Measurements from ENCODE around the gene B3GNT7.
"Not testable (repeated sequence)": the region's sequence is repeated elsewhere in the genome, so short reads cannot be mapped to it uniquely, and the experiment has no call there.

Gene B3GNT7

DNA sequence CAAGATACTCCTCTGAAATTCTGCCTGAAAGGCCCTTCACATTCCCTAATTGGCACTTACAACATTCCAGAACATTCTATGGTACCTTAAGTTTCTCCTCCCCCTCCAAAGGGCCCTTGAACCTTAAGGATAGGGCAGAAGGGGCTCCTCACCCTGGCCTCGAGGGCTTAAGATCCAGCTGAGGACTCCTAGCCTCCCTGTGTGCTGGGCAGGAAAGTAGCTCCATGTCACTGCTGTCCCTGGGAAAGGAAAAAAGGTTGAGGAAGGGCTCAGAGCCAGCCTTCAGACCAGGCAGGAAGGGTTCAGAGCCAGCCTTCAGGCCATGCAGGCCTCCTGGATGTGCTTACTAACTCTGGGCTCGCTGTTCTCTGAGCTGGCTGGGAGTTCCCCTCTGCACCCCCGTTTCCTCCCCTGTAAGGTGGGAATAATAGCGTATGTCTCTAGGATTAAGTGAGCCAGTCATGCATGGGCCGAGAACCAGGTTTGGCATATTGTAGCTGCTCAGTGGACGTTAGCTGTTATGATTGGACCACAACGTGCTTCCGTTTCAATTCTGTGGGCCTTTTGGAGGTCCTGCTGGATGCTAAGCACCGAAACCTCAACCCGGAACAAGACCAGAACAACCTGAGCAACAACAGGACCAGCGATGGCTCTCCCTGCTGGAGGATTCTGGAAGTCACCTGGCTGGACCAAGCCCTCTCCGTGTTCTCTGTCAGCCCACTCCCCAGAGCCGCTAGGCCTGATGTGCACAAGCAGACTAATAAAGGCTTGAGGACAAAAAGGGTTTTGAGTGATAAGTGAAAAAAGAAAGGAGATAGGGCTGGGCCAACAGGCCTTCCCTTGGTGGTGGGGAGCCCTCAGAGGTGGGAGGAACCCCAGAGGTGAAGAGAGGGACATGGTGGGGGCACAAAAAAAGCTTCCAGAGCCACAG lies 1.0 kb upstream of the B3GNT7 start:
- Histone ChIP-seq H3K9me3 (ENCODE audit: low read length) (peaks cover 6% of the 10 kb centered on the region), H3K36me3 (ENCODE audit: insufficient read depth, low read length) (no peaks in the 10 kb centered on the region), H3K4me1 (ENCODE audit: insufficient read depth, low read length) (peaks cover 9% of the 10 kb centered on the region), H3K4me3 (ENCODE audit: low read length) (no peak overlapping the region), H2AFZ (ENCODE audit: low read depth, low read length) (no peak overlapping the region), H3K27me3 (ENCODE audit: insufficient read depth, low read length) (peaks cover 37% of the 10 kb centered on the region)

- peaks cover 36% of the 10 kb centered on the region for H3K27me3 ChIP-seq (ENCODE audit: insufficient read depth, low read length)
- H3K4me3 ChIP-seq (ENCODE audit: low read length): no peak overlapping the region
Observed at GRCh38 chr2:231396058-231396821, 730 bp downstream of the B3GNT7 start.

DNA sequence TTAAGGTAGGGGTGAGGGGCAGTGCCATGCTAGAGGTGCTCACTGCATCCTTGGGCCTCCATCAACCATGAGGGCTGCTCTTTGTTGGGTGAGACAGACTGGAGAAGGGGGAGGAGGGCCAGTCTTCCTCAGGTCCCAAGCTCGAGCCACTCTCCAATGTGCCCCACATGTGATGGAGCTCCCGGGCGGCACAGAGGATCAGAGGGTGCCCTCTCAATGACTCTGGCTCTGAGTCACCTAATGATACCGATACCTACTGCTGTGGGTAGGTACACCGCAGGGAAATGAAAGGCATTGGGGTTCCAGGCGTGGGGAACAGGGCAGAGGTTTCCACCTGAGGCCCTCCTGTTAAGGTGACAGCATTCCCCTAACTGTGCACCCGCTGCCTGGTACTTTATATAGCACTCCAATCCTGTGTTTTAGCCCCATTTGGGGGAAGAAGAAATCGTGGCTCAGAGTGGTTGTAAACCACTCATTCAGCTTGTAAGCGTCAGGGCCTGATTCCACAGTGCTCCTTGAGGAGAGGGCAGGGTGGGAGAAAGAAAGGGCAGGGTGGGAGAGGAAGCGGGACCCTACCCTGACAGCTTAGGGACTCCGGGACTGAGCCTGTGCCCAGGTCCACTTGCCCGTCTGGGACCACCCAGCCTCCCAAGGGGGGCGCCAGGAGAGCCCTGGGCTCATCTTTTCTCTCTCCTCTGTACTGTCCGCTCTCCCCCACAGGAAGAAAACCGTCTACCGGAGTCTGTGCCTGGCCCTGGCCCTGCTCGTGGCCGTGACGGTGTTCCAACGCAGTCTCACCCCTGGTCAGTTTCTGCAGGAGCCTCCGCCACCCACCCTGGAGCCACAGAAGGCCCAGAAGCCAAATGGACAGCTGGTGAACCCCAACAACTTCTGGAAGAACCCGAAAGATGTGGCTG lies 1.8 kb downstream of the B3GNT7 start:
- Histone ChIP-seq H3K36me3 (ENCODE audit: insufficient read depth, low read length) (no peaks in the 10 kb centered on the region), H3K9me3 (ENCODE audit: low read length) (peaks cover 6% of the 10 kb centered on the region), H2AFZ (ENCODE audit: low read depth, low read length) (no peak overlapping the region), H3K27me3 (ENCODE audit: insufficient read depth, low read length) (peaks cover 36% of the 10 kb centered on the region), H3K4me1 (ENCODE audit: insufficient read depth, low read length) (peaks cover 9% of the 10 kb centered on the region), H3K4me3 (ENCODE audit: low read length) (no peak overlapping the region)

More at GRCh38 chr2:231396058-231396821, 730 bp downstream of the B3GNT7 start:
- H3K4me1 ChIP-seq (ENCODE audit: insufficient read depth, low read length): peaks cover 9% of the 10 kb centered on the region
- no peaks in the 10 kb centered on the region for H3K36me3 ChIP-seq (ENCODE audit: insufficient read depth, low read length)
- no peak overlapping the region for H2AFZ ChIP-seq (ENCODE audit: low read depth, low read length)
- H3K9me3 ChIP-seq (ENCODE audit: low read length): peaks cover 6% of the 10 kb centered on the region

- Histone ChIP-seq H2AFZ (ENCODE audit: low read depth, low read length) (no peak overlapping the region), H3K36me3 (ENCODE audit: insufficient read depth, low read length) (no peaks in the 10 kb centered on the region), H3K4me1 (ENCODE audit: insufficient read depth, low read length) (peaks cover 7% of the 10 kb centered on the region), H3K27me3 (ENCODE audit: insufficient read depth, low read length) (peaks cover 36% of the 10 kb centered on the region), H3K9me3 (ENCODE audit: low read length) (peaks cover 6% of the 10 kb centered on the region), H3K4me3 (ENCODE audit: low read length) (no peak overlapping the region)
Observed at GRCh38 chr2:231397928-231398294, 2.4 kb downstream of the B3GNT7 start.

DNA sequence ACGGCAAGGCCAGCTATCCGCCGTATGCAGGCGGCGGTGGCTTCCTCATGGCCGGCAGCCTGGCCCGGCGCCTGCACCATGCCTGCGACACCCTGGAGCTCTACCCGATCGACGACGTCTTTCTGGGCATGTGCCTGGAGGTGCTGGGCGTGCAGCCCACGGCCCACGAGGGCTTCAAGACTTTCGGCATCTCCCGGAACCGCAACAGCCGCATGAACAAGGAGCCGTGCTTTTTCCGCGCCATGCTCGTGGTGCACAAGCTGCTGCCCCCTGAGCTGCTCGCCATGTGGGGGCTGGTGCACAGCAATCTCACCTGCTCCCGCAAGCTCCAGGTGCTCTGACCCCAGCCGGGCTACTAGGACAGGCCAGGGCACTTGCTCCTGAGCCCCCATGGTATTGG lies 3.1 kb downstream of the B3GNT7 start:
- Histone ChIP-seq H3K4me3 (ENCODE audit: low read length) (no peak overlapping the region), H3K9me3 (ENCODE audit: low read length) (peaks cover 6% of the 10 kb centered on the region), H3K27me3 (ENCODE audit: insufficient read depth, low read length) (peaks cover 34% of the 10 kb centered on the region), H2AFZ (ENCODE audit: low read depth, low read length) (no peak overlapping the region), H3K36me3 (ENCODE audit: insufficient read depth, low read length) (no peaks in the 10 kb centered on the region), H3K4me1 (ENCODE audit: insufficient read depth, low read length) (peaks cover under 1% of the 10 kb centered on the region)

- Histone ChIP-seq H2AFZ (ENCODE audit: low read depth, low read length) (no peak overlapping the region), H3K36me3 (ENCODE audit: insufficient read depth, low read length) (no peaks in the 10 kb centered on the region), H3K27me3 (ENCODE audit: insufficient read depth, low read length) (peaks cover 27% of the 10 kb centered on the region), H3K4me3 (ENCODE audit: low read length) (no peak overlapping the region), H3K4me1 (ENCODE audit: insufficient read depth, low read length) (no peaks in the 10 kb centered on the region), H3K9me3 (ENCODE audit: low read length) (peaks cover 6% of the 10 kb centered on the region)
Observed at GRCh38 chr2:231399046-231399852, 3.7 kb downstream of the B3GNT7 start.

GRCh38 chr2:231399853-231400680 lies 4.6 kb downstream of the B3GNT7 start:
- H3K4me1 ChIP-seq (ENCODE audit: insufficient read depth, low read length): no peaks in the 10 kb centered on the region
- peaks cover 6% of the 10 kb centered on the region for H3K9me3 ChIP-seq (ENCODE audit: low read length)

DNA sequence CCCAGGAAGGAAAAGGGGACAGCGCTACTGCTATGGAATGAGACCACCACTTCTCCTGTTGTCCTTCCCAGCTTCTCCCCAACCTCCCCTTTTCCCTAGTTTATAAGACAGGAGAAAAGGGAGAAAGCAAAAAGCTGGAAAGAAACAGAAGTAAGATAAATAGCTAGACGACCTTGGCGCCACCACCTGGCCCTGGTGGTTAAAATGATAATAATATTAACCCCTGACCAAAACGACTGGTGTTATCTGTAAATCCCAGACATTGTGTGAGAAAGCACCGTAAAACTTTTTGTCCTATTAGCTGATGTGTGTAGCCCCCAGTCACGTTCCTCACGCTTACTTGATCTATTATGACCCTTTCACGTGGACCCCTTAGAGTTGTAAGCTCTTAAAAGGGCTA lies 5.2 kb downstream of the B3GNT7 start:
- H2AFZ ChIP-seq (ENCODE audit: low read depth, low read length); H3K9me3 ChIP-seq (ENCODE audit: low read length); H3K36me3 ChIP-seq (ENCODE audit: insufficient read depth, low read length); H3K4me1 ChIP-seq (ENCODE audit: insufficient read depth, low read length); H3K4me3 ChIP-seq (ENCODE audit: low read length): not testable (repeated sequence)
- H3K27me3 ChIP-seq (ENCODE audit: insufficient read depth, low read length): peaks cover 16% of the 10 kb centered on the region

More at GRCh38 chr2:231399853-231400680, 4.6 kb downstream of the B3GNT7 start:
- no peak overlapping the region for H2AFZ ChIP-seq (ENCODE audit: low read depth, low read length)
- no peaks in the 10 kb centered on the region for H3K36me3 ChIP-seq (ENCODE audit: insufficient read depth, low read length)
- H3K27me3 ChIP-seq (ENCODE audit: insufficient read depth, low read length): peaks cover 19% of the 10 kb centered on the region
- H3K4me3 ChIP-seq (ENCODE audit: low read length): no peak overlapping the region

GRCh38 chr2:231401101-231401500 lies 5.6 kb downstream of the B3GNT7 start:
- H3K36me3 ChIP-seq (ENCODE audit: insufficient read depth, low read length); H3K4me3 ChIP-seq (ENCODE audit: low read length); H3K4me1 ChIP-seq (ENCODE audit: insufficient read depth, low read length); H2AFZ ChIP-seq (ENCODE audit: low read depth, low read length); H3K9me3 ChIP-seq (ENCODE audit: low read length): not testable (repeated sequence)
- H3K27me3 ChIP-seq (ENCODE audit: insufficient read depth, low read length): peaks cover 13% of the 10 kb centered on the region

DNA sequence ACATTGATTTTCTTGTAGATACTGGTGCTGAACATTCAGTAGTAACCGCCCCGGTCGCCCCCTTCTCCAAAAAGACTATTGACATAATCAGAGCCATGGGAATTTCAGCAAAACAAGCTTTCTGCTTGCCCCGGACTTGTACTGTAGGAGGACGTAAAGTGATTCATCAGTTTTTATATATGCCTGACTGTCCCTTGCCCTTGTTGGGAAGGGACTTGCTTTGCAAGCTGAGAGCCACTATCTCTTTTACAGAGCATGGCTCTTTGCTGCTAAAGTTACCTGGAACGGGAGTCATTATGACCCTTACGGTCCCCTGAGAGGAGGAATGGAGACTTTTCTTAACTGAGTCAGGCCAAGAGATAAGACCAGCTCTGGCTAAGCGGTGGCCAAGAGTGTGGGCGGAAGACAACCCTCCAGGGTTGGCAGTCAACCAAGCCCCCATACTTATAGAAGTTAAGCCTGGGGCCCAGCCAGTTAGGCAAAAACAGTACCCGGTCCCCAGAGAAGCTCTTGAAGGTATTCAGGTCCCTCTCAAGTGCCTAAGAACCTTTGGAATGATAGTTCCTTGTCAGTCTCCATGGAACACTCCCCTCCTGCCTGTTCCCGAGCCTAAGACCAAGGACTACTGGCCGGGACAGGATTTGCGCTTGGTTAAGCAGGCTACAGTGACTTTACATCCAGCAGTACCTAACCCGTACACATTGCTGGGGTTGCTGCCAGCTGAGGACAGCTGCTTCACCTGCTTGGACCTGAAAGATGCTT lies 8.1 kb downstream of the B3GNT7 start:
- H2AFZ ChIP-seq (ENCODE audit: low read depth, low read length); H3K36me3 ChIP-seq (ENCODE audit: insufficient read depth, low read length); H3K9me3 ChIP-seq (ENCODE audit: low read length); H3K4me3 ChIP-seq (ENCODE audit: low read length); H3K4me1 ChIP-seq (ENCODE audit: insufficient read depth, low read length); H3K27me3 ChIP-seq (ENCODE audit: insufficient read depth, low read length): not testable (repeated sequence)

DNA sequence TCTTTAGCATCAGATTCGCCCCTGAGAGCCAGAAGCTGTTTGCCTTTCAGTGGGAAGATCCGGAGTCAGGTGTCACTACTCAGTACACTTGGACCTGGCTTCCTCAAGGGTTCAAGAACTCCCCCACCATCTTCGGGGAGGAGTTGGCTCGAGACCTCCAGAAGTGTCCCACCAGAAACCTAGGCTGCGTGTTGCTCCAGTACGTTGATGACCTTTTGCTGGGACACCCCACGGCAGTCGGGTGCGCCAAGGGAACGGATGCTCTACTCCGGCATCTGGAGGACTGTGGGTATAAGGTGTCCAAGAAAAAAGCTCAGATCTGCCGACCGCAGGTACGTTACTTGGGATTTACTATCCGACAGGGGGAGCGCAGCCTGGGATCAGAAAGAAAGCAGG lies 8.7 kb downstream of the B3GNT7 start:
- H3K9me3 ChIP-seq (ENCODE audit: low read length); H3K4me3 ChIP-seq (ENCODE audit: low read length): not testable (repeated sequence)

More for the DNA sequence above, 8.7 kb downstream of the B3GNT7 start:
- not testable (repeated sequence) for H2AFZ ChIP-seq (ENCODE audit: low read depth, low read length); H3K36me3 ChIP-seq (ENCODE audit: insufficient read depth, low read length); H3K27me3 ChIP-seq (ENCODE audit: insufficient read depth, low read length); H3K4me1 ChIP-seq (ENCODE audit: insufficient read depth, low read length)

Data from neuron (in vitro differentiated cells).